Panc1 (cell line): ENCODE data around the gene CSTF3. TPM values are rescaled to one million over a fixed set of nuclear protein-coding genes. Genes with fewer than 3 reads are reported as not detected.

Experiments used
- ATAC-seq: fragments of 200-7000 bp; cut with Tn5 transposase; 2 replicates; pipeline ENCODE4 v1.9.1; 2020; ENCODE audit warnings: mild to moderate bottlenecking, moderate library complexity
- BruUV-seq: library from RNA; stranded (reverse); fragments of 400-500 nt; replicated peaks from 2 replicates; lab custom pipeline; 2021; lab: Mats Ljungman, UMichigan
- CTCF ChIA-PET: fragments of 300-600 bp; sonication (Branson Sonifier 250); formaldehyde crosslinking; loops from one replicate; lab custom pipeline; 2022; ENCODE audit warnings: antibody characterized with exemption; lab: Charles Lee
- POLR2A ChIA-PET: fragments of 300-600 bp; sonication (Branson Sonifier 250); formaldehyde crosslinking; loops from one replicate; lab custom pipeline; 2022; ENCODE audit warnings: antibody characterized with exemption; lab: Charles Lee
- DNase-seq: peaks from one replicate; pipeline ENCODE4 v3.0.0-alpha.2; 2010; ENCODE audit warnings: low read depth, low spot score
- H3K27ac ChIP-seq: 2 replicates; pipeline ENCODE4 v1.5.1; 2011; ENCODE audit warnings: mild to moderate bottlenecking, low read length, inconsistent platforms
- H3K27me3 ChIP-seq: fragments of 200-500 bp; sonication (Bioruptor generic); 2 replicates; pipeline ENCODE4 v1.6.0; 2014; ENCODE audit warnings: low read length, inconsistent platforms; ENCODE audit not compliant: control insufficient read depth, insufficient read depth
- H3K36me3 ChIP-seq: fragments of 200-500 bp; sonication (Bioruptor generic); 2 replicates; pipeline ENCODE4 v1.5.1; 2014; ENCODE audit warnings: inconsistent platforms, mild to moderate bottlenecking, low read length, moderate library complexity; ENCODE audit not compliant: control insufficient read depth, insufficient read depth
- H3K4me1 ChIP-seq: 2 replicates; pipeline ENCODE4 v1.5.1; 2011; ENCODE audit warnings: inconsistent platforms, mild to moderate bottlenecking, low read length, moderate library complexity; ENCODE audit not compliant: control insufficient read depth, insufficient read depth
- H3K4me3 ChIP-seq, 2 experiments: 2 replicates each; pipeline ENCODE4 v1.5.1; 2011 to 2012; ENCODE audit warnings: low read depth in 2 of 2, low read length in 2 of 2, mild to moderate bottlenecking in 2 of 2, inconsistent platforms in 1 of 2, moderate library complexity in 1 of 2
- H3K9me3 ChIP-seq: fragments of 200-500 bp; sonication (Bioruptor generic); 2 replicates; pipeline ENCODE4 v1.5.1; 2014; ENCODE audit warnings: low read depth, mild to moderate bottlenecking, inconsistent platforms, low read length, moderate library complexity; ENCODE audit not compliant: control insufficient read depth, insufficient read depth
- CTCF ChIP-seq: fragments of 450-650 bp; IDR thresholded peaks from 2 replicates; pipeline ENCODE4 v1.5.1; 2017; ENCODE audit warnings: mild to moderate bottlenecking
- POLR2AphosphoS5 ChIP-seq: IDR thresholded peaks from 2 replicates; pipeline ENCODE4 v1.6.1; 2012; ENCODE audit warnings: mild to moderate bottlenecking, low read depth, low read length, moderate library complexity
- REST ChIP-seq, 2 experiments: IDR thresholded peaks; 2 replicates each; pipeline ENCODE4 v1.6.1; 2011 to 2012; ENCODE audit warnings: low read depth in 2 of 2, control low read depth in 1 of 2, low read length in 1 of 2, mild to moderate bottlenecking in 1 of 2, moderate library complexity in 1 of 2; ENCODE audit not compliant: insufficient read depth in 1 of 2
- SIN3A ChIP-seq: IDR thresholded peaks from 2 replicates; pipeline ENCODE4 v1.6.1; 2012; ENCODE audit warnings: low read depth, mild to moderate bottlenecking, low read length, moderate library complexity, borderline replicate concordance; ENCODE audit not compliant: insufficient read depth
- TCF7L2 ChIP-seq: IDR thresholded peaks from 2 replicates; pipeline ENCODE4 v1.6.1; 2011; ENCODE audit warnings: mild to moderate bottlenecking, low read depth, low read length, inconsistent platforms
- in situ Hi-C: cut with HindIII; loops from 2 replicates; pipeline ENCODE4 v1.10.0; 2016; ENCODE audit warnings: low sequenced_read_pairs, low pct_unique_long_range_greater_than_20kb
- intact Hi-C: fragments of 100-400 bp; cut with micrococcal nuclease; formaldehyde crosslinking; loops from one replicate; pipeline ENCODE4 v1.10.0; 2022; ENCODE audit not compliant: unreplicated experiment
- total RNA-seq: library from RNA; stranded (reverse); gene quantifications from one replicate; pipeline ENCODE4 v1.2.1, GENCODE V29; 2021; ENCODE audit not compliant: unreplicated experiment

The CSTF3 gene
- total RNA-seq, 1 experiment from 2014 or later: 29.8 TPM

- ChIA-PET POLR2A (no interaction called here), CTCF (no interaction called here)
- H3K9me3 ChIP-seq: no peaks in the 10 kb centered on the region
- no peak for TF ChIP-seq REST (IDR thresholded peaks at IDR 0.05; ENCODE audit: insufficient read depth in 1 of 2, low read depth in 2 of 2, low read length in 1 of 2)
- H3K4me1 ChIP-seq: no peaks in the 10 kb centered on the region
- H3K36me3 ChIP-seq: peaks cover 3% of the 10 kb centered on the region; the same call in 1 of the 2 replicates
- no peak overlapping the region for H3K4me3 ChIP-seq
- in situ Hi-C loops (no loop called here), intact Hi-C loops (loop anchor here (10.0 kb wide), 1 partner anchor 259 kb away; no protein-coding TSS in a partner anchor)
- DNase-seq (no peak), ATAC-seq (no peak)
- no peaks in the 10 kb centered on the region for H3K27me3 ChIP-seq
- no peak overlapping the region for H3K27ac ChIP-seq
- BruUV-seq: no TSS peak
These were observed 97.9 kb downstream of the CSTF3 start for GRCh38 chr11:33063326-33063881.

GRCh38 chr11:33062137-33062536 lies 99.1 kb downstream of the CSTF3 start:
- TF ChIP-seq TCF7L2 (no peak), POLR2AphosphoS5 (no peak), REST (IDR thresholded peaks at IDR 0.05; ENCODE audit: insufficient read depth in 1 of 2, low read depth in 2 of 2, low read length in 1 of 2) (no peak), CTCF (no peak), SIN3A (no peak)
- in situ Hi-C loops (no loop called here), intact Hi-C loops (loop anchor here (10.0 kb wide), 1 partner anchor 257 kb away; no protein-coding TSS in a partner anchor)
- H3K9me3 ChIP-seq: no peaks in the 10 kb centered on the region
- POLR2A ChIA-PET: no interaction called here
- no peaks in the 10 kb centered on the region for H3K27me3 ChIP-seq
- CTCF ChIA-PET: no interaction called here
- H3K4me1 ChIP-seq: no peaks in the 10 kb centered on the region
- H3K36me3 ChIP-seq: peaks cover 3% of the 10 kb centered on the region
- no TSS peak for BruUV-seq
- no peak overlapping the region for H3K4me3 ChIP-seq
- ATAC-seq (no peak), DNase-seq (no peak)
- H3K27ac ChIP-seq: no peak overlapping the region
